ENCODE data around the gene NRG3.

DNA sequence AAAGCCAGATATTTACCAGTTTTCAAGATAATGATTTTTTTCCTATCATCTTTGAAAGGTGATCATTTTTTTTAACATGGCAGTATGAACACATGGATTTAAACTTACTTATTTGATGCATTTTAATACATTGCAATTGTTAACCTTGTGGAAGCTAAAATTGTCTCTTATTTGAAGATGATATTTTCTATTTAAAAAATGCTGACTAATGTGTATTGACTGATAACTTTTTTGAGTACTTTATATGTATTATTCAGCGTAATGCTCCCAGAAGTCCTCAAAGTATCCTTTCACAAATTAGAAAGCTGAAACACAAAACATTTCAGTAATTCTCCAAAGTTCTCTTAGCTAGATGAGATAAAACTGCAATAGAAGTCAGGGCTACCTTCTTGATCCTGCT lies 677.3 kb downstream of the NRG3 start:
- TF ChIP-seq, protein P1, sequence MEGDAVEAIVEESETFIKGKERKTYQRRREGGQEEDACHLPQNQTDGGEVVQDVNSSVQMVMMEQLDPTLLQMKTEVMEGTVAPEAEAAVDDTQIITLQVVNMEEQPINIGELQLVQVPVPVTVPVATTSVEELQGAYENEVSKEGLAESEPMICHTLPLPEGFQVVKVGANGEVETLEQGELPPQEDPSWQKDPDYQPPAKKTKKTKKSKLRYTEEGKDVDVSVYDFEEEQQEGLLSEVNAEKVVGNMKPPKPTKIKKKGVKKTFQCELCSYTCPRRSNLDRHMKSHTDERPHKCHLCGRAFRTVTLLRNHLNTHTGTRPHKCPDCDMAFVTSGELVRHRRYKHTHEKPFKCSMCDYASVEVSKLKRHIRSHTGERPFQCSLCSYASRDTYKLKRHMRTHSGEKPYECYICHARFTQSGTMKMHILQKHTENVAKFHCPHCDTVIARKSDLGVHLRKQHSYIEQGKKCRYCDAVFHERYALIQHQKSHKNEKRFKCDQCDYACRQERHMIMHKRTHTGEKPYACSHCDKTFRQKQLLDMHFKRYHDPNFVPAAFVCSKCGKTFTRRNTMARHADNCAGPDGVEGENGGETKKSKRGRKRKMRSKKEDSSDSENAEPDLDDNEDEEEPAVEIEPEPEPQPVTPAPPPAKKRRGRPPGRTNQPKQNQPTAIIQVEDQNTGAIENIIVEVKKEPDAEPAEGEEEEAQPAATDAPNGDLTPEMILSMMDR (conservative IDR thresholded peaks at IDR 0.05 in 1 of 2, IDR thresholded peaks at IDR 0.05 in 1 of 2; ENCODE audit: low read depth in 1 of 2, low read length in 2 of 2): no peak
- no peak for TF ChIP-seq EZH2 (IDR thresholded peaks at IDR 0.05; ENCODE audit: low read length, missing control alignments)

Data from fibroblast of lung (primary cell).